A549 (cell line): ENCODE results near the gene AFF1. TPM values are rescaled to one million over a fixed set of nuclear protein-coding genes. Genes with fewer than 3 reads are reported as not detected.

ENCODE experiments used
- ATAC-seq, 2 experiments: fragments of 200-7000 bp in 1 of 2; fragments of >200 bp in 1 of 2; cut with Nextera tagmentation in 1 of 2; cut with Tn5 transposase in 1 of 2; 3 replicates each; pipeline versions ENCODE4 v1.8.0 to v1.9.1; 2018 to 2020; ENCODE audit warnings: mild to moderate bottlenecking in 1 of 2, moderate library complexity in 1 of 2
- CTCF ChIA-PET: fragments of 300-600 bp; sonication (Branson Sonifier 250); formaldehyde crosslinking; extraction: SDS; loops from one replicate; lab custom pipeline; 2021; ENCODE audit warnings: antibody characterized with exemption, inconsistent platforms; lab: Yijun Ruan, JAX
- POLR2A ChIA-PET: fragments of 350-600 bp; formaldehyde crosslinking; extraction: SDS; loops from one replicate; lab custom pipeline; 2021; ENCODE audit warnings: antibody characterized with exemption, inconsistent platforms; lab: Yijun Ruan, JAX
- DNase-seq, 2 experiments: peaks; one replicate each; pipeline versions ENCODE4 v3.0.0 to v3.0.0-alpha.2; 2011 to 2016; ENCODE audit warnings: low read depth in 1 of 2, low spot score in 1 of 2
- FAIRE-seq: peaks from 2 replicates; lab custom pipeline; 2011; peaks lifted over from hg19 to GRCh38; lab: Jason Lieb, UNC
- H3K27ac ChIP-seq, 2 experiments: fragments of >200 bp; sonication (Bioruptor Twin); formaldehyde crosslinking; 3 replicates each; pipeline ENCODE4 v1.5.1; 2016 to 2017
- H3K4me1 ChIP-seq: fragments of >200 bp; sonication (Bioruptor Twin); formaldehyde crosslinking; 3 replicates; pipeline ENCODE4 v1.6.1; 2016
- H3K4me2 ChIP-seq: fragments of >200 bp; sonication (Bioruptor Twin); formaldehyde crosslinking; 3 replicates; pipeline ENCODE4 v1.6.1; 2016
- H3K4me3 ChIP-seq: fragments of >200 bp; sonication (Bioruptor Twin); formaldehyde crosslinking; 3 replicates; pipeline ENCODE4 v1.5.1; 2016
- H3K9me3 ChIP-seq: fragments of >200 bp; sonication (Bioruptor Twin); formaldehyde crosslinking; 3 replicates; pipeline ENCODE4 v1.6.1; 2016
- BHLHE40 ChIP-seq: IDR thresholded peaks from 2 replicates; pipeline ENCODE4 v1.6.1; 2012; ENCODE audit warnings: low read depth, low read length, inconsistent platforms
- CEBPB ChIP-seq, 2 experiments: fragments of >200 bp in 1 of 2; sonication (Bioruptor Twin) in 1 of 2; formaldehyde crosslinking in 1 of 2; IDR thresholded peaks; 2 replicates each; pipeline ENCODE4 v1.6.1; 2012 to 2016
- CTCF ChIP-seq: fragments of >200 bp; sonication (Bioruptor Twin); formaldehyde crosslinking; IDR thresholded peaks from 3 replicates; pipeline ENCODE4 v1.5.1; 2016
- EHMT2 ChIP-seq: fragments of 200-600 bp; sonication (generic); IDR thresholded peaks from 2 replicates; pipeline ENCODE4 v1.6.1; 2016; ENCODE audit warnings: antibody characterized with exemption, low read depth, mild to moderate bottlenecking, moderate library complexity
- FOSB ChIP-seq: fragments of 250-450 bp; sonication (Bioruptor Pico); IDR thresholded peaks from 2 replicates; pipeline ENCODE4 v1.5.0; 2020; ENCODE audit warnings: mild to moderate bottlenecking, moderate library complexity
- FOXS1 ChIP-seq: fragments of 250-450 bp; sonication (Bioruptor Pico); IDR thresholded peaks from 2 replicates; pipeline ENCODE4 v1.5.0; 2020; ENCODE audit warnings: mild to moderate bottlenecking, moderate library complexity
- HEYL ChIP-seq: fragments of 250-450 bp; sonication (Bioruptor Pico); IDR thresholded peaks from 2 replicates; pipeline ENCODE4 v1.8.0; 2021; ENCODE audit warnings: mild to moderate bottlenecking, moderate library complexity
- HOXA7 ChIP-seq: fragments of 250-450 bp; sonication (Bioruptor Pico); IDR thresholded peaks from 2 replicates; pipeline ENCODE4 v1.5.0; 2020; ENCODE audit warnings: mild to moderate bottlenecking, moderate library complexity
- JUN ChIP-seq, 2 experiments: fragments of >200 bp; sonication (Bioruptor Twin); formaldehyde crosslinking; IDR thresholded peaks; 2 replicates in 1 of 2; 3 replicates in 1 of 2; pipeline ENCODE4 v1.6.1; 2016 to 2017
- MAFK ChIP-seq: fragments of 450-650 bp; IDR thresholded peaks from 2 replicates; pipeline ENCODE4 v1.6.1; 2014; ENCODE audit not compliant: partially characterized antibody
- MAZ ChIP-seq: fragments of 150-350 bp; IDR thresholded peaks from 2 replicates; pipeline ENCODE4 v1.6.1; 2014; ENCODE audit warnings: antibody characterized with exemption, low read depth, low read length, borderline replicate concordance
- PBX3 ChIP-seq: IDR thresholded peaks from 2 replicates; pipeline ENCODE4 v1.6.1; 2012
- RCOR1 ChIP-seq: fragments of 150-350 bp; IDR thresholded peaks from 2 replicates; pipeline ENCODE4 v1.6.1; 2014; ENCODE audit warnings: antibody characterized with exemption, low read length, low read depth
- RFX5 ChIP-seq: fragments of 450-650 bp; IDR thresholded peaks from 2 replicates; pipeline ENCODE4 v1.7.1; 2014; ENCODE audit warnings: antibody characterized with exemption, mild to moderate bottlenecking, moderate library complexity
- SMC3 ChIP-seq: fragments of >200 bp; sonication (Bioruptor Twin); formaldehyde crosslinking; IDR thresholded peaks from 3 replicates; pipeline ENCODE4 v1.6.1; 2018; ENCODE audit warnings: inconsistent platforms
- SREBF2 ChIP-seq: fragments of 450-650 bp; IDR thresholded peaks from 2 replicates; pipeline ENCODE4 v1.6.1; 2014; ENCODE audit warnings: mild to moderate bottlenecking, moderate library complexity
- ZFP36 ChIP-seq: fragments of 450-650 bp; IDR thresholded peaks from 2 replicates; pipeline ENCODE4 v1.6.1; 2014; ENCODE audit warnings: borderline replicate concordance; ENCODE audit not compliant: partially characterized antibody
- WGBS: methylation state at CpG from one replicate; pipeline ENCODE4 v1.1.6; 2017; ENCODE audit errors: missing lambda C conversion rate; 5-methylcytosine and 5-hydroxymethylcytosine counted together
- polyA plus RNA-seq, 4 experiments: library from polyadenylated mRNA; depleted of rRNA in 3 of 4; stranded (reverse); fragments of >200 nt; fragmentation: RNase III in 1 of 4; extraction: RNeasy Plus Mini Kit Qiagen cat#74134 plus additional on column Dnase treatment in 1 of 4; gene quantifications; 2 replicates in 3 of 4; 3 replicates in 1 of 4; pipeline ENCODE4 v1.2.3, GENCODE V29; 2011 to 2017
- TF ChIP-seq, protein P1 (sequence below): fragments of 200-600 bp; sonication (generic); IDR thresholded peaks from 2 replicates; pipeline ENCODE4 v1.6.1; 2016; ENCODE audit warnings: antibody characterized with exemption, mild to moderate bottlenecking, moderate library complexity
- TF ChIP-seq, protein P2 (sequence below): IDR thresholded peaks from 2 replicates; pipeline ENCODE4 v1.6.1; 2012

The AFF1 gene
- polyA plus RNA-seq, 2 of the 4 experiments (the other 2 are of a cell fraction) = 13.7 to 15.4 TPM

GRCh38 chr4:87114245-87115062, 179.6 kb downstream of the AFF1 start:
- peak in 1 of 2 experiments; percentile 65; a peak in 2 of 6 replicates for ATAC-seq
- TF ChIP-seq MAFK (no peak), HOXA7 (no peak), CTCF (peak; percentile 9; the same call in 1 of the 3 replicates), ZFP36 (no peak), BHLHE40 (no peak), JUN (IDR thresholded peaks at IDR 0.05) (no peak), EHMT2 (no peak), SMC3 (0 out of 3 replicates have a peak, but pooled peaks have one; percentile 7)
- no peak overlapping the region for H3K4me2 ChIP-seq
- no peaks in the 10 kb centered on the region for H3K9me3 ChIP-seq
- H3K27ac ChIP-seq = no peak overlapping the region
- no peak overlapping the region for H3K4me3 ChIP-seq
- 94% methylated on average over 18 of the region's 24 CpGs for WGBS
- POLR2A ChIA-PET = no interaction called here
- no peaks in the 10 kb centered on the region for H3K4me1 ChIP-seq
- no peak for FAIRE-seq
- CTCF ChIA-PET = interaction anchor here (0.5 to 0.9 kb wide), 2 partner anchors 21 to 71 kb away, joined by 3 read pairs; no protein-coding TSS in a partner anchor
- no peak for DNase-seq

GRCh38 chr4:87116231-87116630, 181.4 kb downstream of the AFF1 start:
- FAIRE-seq (no peak), DNase-seq (no peak), ATAC-seq (no peak)
- no peak for TF ChIP-seq SREBF2
- no peak for TF ChIP-seq HEYL (CRISPR knock-in tag)
- TF ChIP-seq FOSB (CRISPR knock-in tag) = no peak
- TF ChIP-seq FOXS1 (CRISPR knock-in tag) = no peak
- no peak for TF ChIP-seq RFX5
- TF ChIP-seq, protein P1, sequence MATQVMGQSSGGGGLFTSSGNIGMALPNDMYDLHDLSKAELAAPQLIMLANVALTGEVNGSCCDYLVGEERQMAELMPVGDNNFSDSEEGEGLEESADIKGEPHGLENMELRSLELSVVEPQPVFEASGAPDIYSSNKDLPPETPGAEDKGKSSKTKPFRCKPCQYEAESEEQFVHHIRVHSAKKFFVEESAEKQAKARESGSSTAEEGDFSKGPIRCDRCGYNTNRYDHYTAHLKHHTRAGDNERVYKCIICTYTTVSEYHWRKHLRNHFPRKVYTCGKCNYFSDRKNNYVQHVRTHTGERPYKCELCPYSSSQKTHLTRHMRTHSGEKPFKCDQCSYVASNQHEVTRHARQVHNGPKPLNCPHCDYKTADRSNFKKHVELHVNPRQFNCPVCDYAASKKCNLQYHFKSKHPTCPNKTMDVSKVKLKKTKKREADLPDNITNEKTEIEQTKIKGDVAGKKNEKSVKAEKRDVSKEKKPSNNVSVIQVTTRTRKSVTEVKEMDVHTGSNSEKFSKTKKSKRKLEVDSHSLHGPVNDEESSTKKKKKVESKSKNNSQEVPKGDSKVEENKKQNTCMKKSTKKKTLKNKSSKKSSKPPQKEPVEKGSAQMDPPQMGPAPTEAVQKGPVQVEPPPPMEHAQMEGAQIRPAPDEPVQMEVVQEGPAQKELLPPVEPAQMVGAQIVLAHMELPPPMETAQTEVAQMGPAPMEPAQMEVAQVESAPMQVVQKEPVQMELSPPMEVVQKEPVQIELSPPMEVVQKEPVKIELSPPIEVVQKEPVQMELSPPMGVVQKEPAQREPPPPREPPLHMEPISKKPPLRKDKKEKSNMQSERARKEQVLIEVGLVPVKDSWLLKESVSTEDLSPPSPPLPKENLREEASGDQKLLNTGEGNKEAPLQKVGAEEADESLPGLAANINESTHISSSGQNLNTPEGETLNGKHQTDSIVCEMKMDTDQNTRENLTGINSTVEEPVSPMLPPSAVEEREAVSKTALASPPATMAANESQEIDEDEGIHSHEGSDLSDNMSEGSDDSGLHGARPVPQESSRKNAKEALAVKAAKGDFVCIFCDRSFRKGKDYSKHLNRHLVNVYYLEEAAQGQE = no peak
- no peak for TF ChIP-seq CEBPB (IDR thresholded peaks at IDR 0.05)
- TF ChIP-seq PBX3 = no peak
- TF ChIP-seq RCOR1 = no peak
- TF ChIP-seq, protein P2, sequence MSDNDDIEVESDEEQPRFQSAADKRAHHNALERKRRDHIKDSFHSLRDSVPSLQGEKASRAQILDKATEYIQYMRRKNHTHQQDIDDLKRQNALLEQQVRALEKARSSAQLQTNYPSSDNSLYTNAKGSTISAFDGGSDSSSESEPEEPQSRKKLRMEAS = no peak
- TF ChIP-seq MAZ = no peak
- ChIA-PET CTCF (interaction anchor here (1.3 to 1.6 kb wide), 2 partner anchors 23 to 194 kb away, joined by 3 to 5 read pairs; no protein-coding TSS in a partner anchor), POLR2A (no interaction called here)
- no peak overlapping the region for H3K27ac ChIP-seq
- no peaks in the 10 kb centered on the region for H3K9me3 ChIP-seq
- no peak overlapping the region for H3K4me3 ChIP-seq
- no peaks in the 10 kb centered on the region for H3K4me1 ChIP-seq
- no peak overlapping the region for H3K4me2 ChIP-seq
- WGBS = 90% methylated on average over 1 of the region's 1 CpG
